ENCODE data around the gene ARID4B. TPM values are rescaled to one million over a fixed set of nuclear protein-coding genes. Genes with fewer than 3 reads are reported as not detected.

The ARID4B gene
- total and polyA plus RNA-seq, 2 of the 13 experiments (the other 11 are each of a cell fraction or from before 2014, with no cell fraction given): 9.7 to 24.6 TPM

DNA sequence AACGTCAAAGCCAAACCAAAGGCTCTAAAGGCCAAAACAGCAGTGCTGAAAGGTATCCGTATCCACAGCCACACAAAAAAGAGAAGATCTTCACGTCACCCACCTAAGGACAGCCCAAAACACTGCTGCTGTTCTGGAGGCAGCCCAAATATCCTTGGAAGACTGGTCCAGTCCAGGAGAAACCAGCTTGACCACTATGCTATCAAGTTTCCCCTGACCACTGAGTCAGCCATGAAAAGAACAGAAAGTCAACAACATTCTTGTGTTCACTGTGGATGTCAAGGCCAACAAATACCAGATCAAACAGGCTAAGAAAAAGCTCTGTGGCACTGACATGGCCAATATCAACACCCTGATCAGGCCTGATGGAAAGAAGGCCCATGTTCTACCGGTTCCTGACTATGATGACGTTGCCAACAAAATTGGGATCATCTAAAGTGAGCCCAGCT, 32.1 kb downstream of the ARID4B start (continued):
- TF ChIP-seq ZNF572 (CRISPR knock-in tag; IDR thresholded peaks at IDR 0.05) (no peak), ZNF607 (CRISPR knock-in tag; IDR thresholded peaks at IDR 0.05; ENCODE audit: borderline replicate concordance) (no peak), IKZF1 (IDR thresholded peaks at IDR 0.05) (no peak), ZFX (CRISPR knock-in tag; IDR thresholded peaks at IDR 0.05; ENCODE audit: low read depth) (peak; percentile 65), HNF4G (IDR thresholded peaks at IDR 0.05; ENCODE audit: borderline replicate concordance, low read depth, low read length) (no peak), HNF4G (CRISPR knock-in tag; IDR thresholded peaks at IDR 0.05; ENCODE audit: borderline replicate concordance, low read depth) (no peak), ZNF256 (CRISPR knock-in tag; conservative IDR thresholded peaks at IDR 0.05) (no peak), CCAR2 (optimal IDR thresholded peaks at IDR 0.05; ENCODE audit: low read depth, low read length) (no peak), ZFP37 (CRISPR knock-in tag; IDR thresholded peaks at IDR 0.05; ENCODE audit: borderline replicate concordance) (0 out of 2 replicates have a peak, but pooled peaks have one; percentile 38), CBFB (CRISPR knock-in tag; IDR thresholded peaks at IDR 0.05) (no peak), REXO4 (CRISPR knock-in tag; IDR thresholded peaks at IDR 0.05; ENCODE audit: borderline replicate concordance) (no peak), SRY (CRISPR knock-in tag; IDR thresholded peaks at IDR 0.05) (no peak), ZSCAN30 (CRISPR knock-in tag; IDR thresholded peaks at IDR 0.05) (no peak), TSC22D2 (CRISPR knock-in tag; IDR thresholded peaks at IDR 0.05; ENCODE audit: borderline replicate concordance) (no peak), ETV5 (CRISPR knock-in tag; IDR thresholded peaks at IDR 0.05; ENCODE audit: borderline replicate concordance) (peak; percentile 41; the same call in 1 of the 2 replicates), ZNF430 (CRISPR knock-in tag; IDR thresholded peaks at IDR 0.05) (no peak; the same call in 1 of the 2 replicates), ZNF619 (CRISPR knock-in tag; IDR thresholded peaks at IDR 0.05) (no peak)
- TF ChIP-seq, protein P1, sequence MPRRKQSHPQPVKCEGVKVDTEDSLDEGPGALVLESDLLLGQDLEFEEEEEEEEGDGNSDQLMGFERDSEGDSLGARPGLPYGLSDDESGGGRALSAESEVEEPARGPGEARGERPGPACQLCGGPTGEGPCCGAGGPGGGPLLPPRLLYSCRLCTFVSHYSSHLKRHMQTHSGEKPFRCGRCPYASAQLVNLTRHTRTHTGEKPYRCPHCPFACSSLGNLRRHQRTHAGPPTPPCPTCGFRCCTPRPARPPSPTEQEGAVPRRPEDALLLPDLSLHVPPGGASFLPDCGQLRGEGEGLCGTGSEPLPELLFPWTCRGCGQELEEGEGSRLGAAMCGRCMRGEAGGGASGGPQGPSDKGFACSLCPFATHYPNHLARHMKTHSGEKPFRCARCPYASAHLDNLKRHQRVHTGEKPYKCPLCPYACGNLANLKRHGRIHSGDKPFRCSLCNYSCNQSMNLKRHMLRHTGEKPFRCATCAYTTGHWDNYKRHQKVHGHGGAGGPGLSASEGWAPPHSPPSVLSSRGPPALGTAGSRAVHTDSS (CRISPR knock-in tag; conservative IDR thresholded peaks at IDR 0.05): no peak
- TF ChIP-seq, protein P2, sequence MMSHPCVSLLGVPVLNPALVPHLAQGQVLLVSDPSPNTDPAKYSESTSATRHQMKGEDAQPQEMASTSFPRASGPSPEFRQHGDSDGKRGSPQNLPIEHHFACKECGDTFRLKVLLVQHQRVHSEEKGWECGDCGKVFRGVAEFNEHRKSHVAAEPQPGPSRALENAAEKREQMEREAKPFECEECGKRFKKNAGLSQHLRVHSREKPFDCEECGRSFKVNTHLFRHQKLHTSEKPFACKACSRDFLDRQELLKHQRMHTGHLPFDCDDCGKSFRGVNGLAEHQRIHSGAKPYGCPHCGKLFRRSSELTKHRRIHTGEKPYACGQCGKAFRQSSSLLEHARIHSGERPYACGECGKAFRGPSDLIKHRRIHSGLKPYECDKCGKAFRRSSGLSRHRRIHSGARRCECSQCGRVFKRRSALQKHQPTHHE (CRISPR knock-in tag; IDR thresholded peaks at IDR 0.05; ENCODE audit: borderline replicate concordance): no peak
- TF ChIP-seq, protein P3, sequence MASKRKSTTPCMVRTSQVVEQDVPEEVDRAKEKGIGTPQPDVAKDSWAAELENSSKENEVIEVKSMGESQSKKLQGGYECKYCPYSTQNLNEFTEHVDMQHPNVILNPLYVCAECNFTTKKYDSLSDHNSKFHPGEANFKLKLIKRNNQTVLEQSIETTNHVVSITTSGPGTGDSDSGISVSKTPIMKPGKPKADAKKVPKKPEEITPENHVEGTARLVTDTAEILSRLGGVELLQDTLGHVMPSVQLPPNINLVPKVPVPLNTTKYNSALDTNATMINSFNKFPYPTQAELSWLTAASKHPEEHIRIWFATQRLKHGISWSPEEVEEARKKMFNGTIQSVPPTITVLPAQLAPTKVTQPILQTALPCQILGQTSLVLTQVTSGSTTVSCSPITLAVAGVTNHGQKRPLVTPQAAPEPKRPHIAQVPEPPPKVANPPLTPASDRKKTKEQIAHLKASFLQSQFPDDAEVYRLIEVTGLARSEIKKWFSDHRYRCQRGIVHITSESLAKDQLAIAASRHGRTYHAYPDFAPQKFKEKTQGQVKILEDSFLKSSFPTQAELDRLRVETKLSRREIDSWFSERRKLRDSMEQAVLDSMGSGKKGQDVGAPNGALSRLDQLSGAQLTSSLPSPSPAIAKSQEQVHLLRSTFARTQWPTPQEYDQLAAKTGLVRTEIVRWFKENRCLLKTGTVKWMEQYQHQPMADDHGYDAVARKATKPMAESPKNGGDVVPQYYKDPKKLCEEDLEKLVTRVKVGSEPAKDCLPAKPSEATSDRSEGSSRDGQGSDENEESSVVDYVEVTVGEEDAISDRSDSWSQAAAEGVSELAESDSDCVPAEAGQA (IDR thresholded peaks at IDR 0.05; ENCODE audit: low read depth): no peak
- TF ChIP-seq, protein P3 (CRISPR knock-in tag; IDR thresholded peaks at IDR 0.05; ENCODE audit: borderline replicate concordance): no peak

Data from HepG2 (cell line).